ENCODE measurements around the gene PRKCH.

PRKCH gene

GRCh38 chr14:61515436-61516117, 194.2 kb downstream of the PRKCH start:
- H3K36me3 ChIP-seq (replicated peaks in 1 of 2; ENCODE audit: control insufficient read depth in 2 of 2, insufficient read depth in 2 of 2, low read length in 2 of 2): no peaks in the 10 kb centered on the region
- H3K9me3 ChIP-seq (replicated peaks in 1 of 2; ENCODE audit: control insufficient read depth in 2 of 2, insufficient read depth in 1 of 2, low read depth in 1 of 2, low read length in 2 of 2): no peaks in the 10 kb centered on the region
- H3K14ac ChIP-seq (ENCODE audit: low read length): no peak overlapping the region
- no peak overlapping the region for H3K9ac ChIP-seq (ENCODE audit: low read depth, low read length, poor library complexity)
- H3K4me3 ChIP-seq (ENCODE audit: low read length in 2 of 2): no peak overlapping the region
- H4K91ac ChIP-seq (ENCODE audit: low read depth, low read length, poor library complexity): no peak overlapping the region
- H2BK15ac ChIP-seq (ENCODE audit: low read length): no peak overlapping the region
- no peak for DNase-seq (ENCODE audit: low spot score)
- no peak overlapping the region for H2BK12ac ChIP-seq (ENCODE audit: low read length)
- H3K27ac ChIP-seq (replicated peaks; ENCODE audit: low read length): no peak overlapping the region
- H3K4ac ChIP-seq (ENCODE audit: low read length): no peak overlapping the region
- H3K18ac ChIP-seq (ENCODE audit: low read length): no peak overlapping the region
- H2BK5ac ChIP-seq (ENCODE audit: low read length): no peak overlapping the region
- H4K8ac ChIP-seq (ENCODE audit: low read depth, low read length): no peak overlapping the region
- no peaks in the 10 kb centered on the region for H3K79me1 ChIP-seq (ENCODE audit: low read depth, low read length)
- peaks cover 0 to 11% (median 0%) of the 10 kb centered on the region in 3 experiments for H3K27me3 ChIP-seq (ENCODE audit: control insufficient read depth in 3 of 3, insufficient read depth in 3 of 3, low read depth in 1 of 3, low read length in 3 of 3)
- WGBS, 2 donors (ENCODE audit: extremely low coverage in 2 of 2, insufficient read length in 2 of 2, insufficient replicate concordance in 1 of 2): no CpG with 5 or more reads among the region's 8 CpGs
- H2BK120ac ChIP-seq (ENCODE audit: low read depth, low read length): no peak overlapping the region
- H2AFZ ChIP-seq (ENCODE audit: low read length): no peak overlapping the region
- H2AK5ac ChIP-seq (ENCODE audit: low read depth, low read length): no peak overlapping the region
- H3K4me2 ChIP-seq (ENCODE audit: insufficient read depth, low read length, poor library complexity, severe bottlenecking): no peak overlapping the region
- no peak overlapping the region for H3K23ac ChIP-seq (ENCODE audit: low read depth, low read length, poor library complexity)
- H3K4me1 ChIP-seq (ENCODE audit: control insufficient read depth in 2 of 2, insufficient read depth in 1 of 2, low read depth in 1 of 2, low read length in 2 of 2): no peaks in the 10 kb centered on the region

- H2BK12ac ChIP-seq (ENCODE audit: low read length): no peak overlapping the region
- H3K4me2 ChIP-seq (ENCODE audit: insufficient read depth, low read length, poor library complexity, severe bottlenecking): no peak overlapping the region
- H3K4me1 ChIP-seq (ENCODE audit: control insufficient read depth in 2 of 2, insufficient read depth in 1 of 2, low read depth in 1 of 2, low read length in 2 of 2): no peaks in the 10 kb centered on the region
- no peak overlapping the region for H3K4ac ChIP-seq (ENCODE audit: low read length)
- H3K18ac ChIP-seq (ENCODE audit: low read length): no peak overlapping the region
- no peak overlapping the region for H3K4me3 ChIP-seq (ENCODE audit: low read length in 2 of 2)
- peaks cover 0 to 7% (median 0%) of the 10 kb centered on the region in 3 experiments for H3K27me3 ChIP-seq (ENCODE audit: control insufficient read depth in 3 of 3, insufficient read depth in 3 of 3, low read depth in 1 of 3, low read length in 3 of 3)
- H2BK5ac ChIP-seq (ENCODE audit: low read length): no peak overlapping the region
- no peaks in the 10 kb centered on the region for H3K9me3 ChIP-seq (replicated peaks in 1 of 2; ENCODE audit: control insufficient read depth in 2 of 2, insufficient read depth in 1 of 2, low read depth in 1 of 2, low read length in 2 of 2)
- no peak overlapping the region for H4K8ac ChIP-seq (ENCODE audit: low read depth, low read length)
- no peak overlapping the region for H2BK15ac ChIP-seq (ENCODE audit: low read length)
- no peak overlapping the region for H3K27ac ChIP-seq (replicated peaks; ENCODE audit: low read length)
- H3K36me3 ChIP-seq (replicated peaks in 1 of 2; ENCODE audit: control insufficient read depth in 2 of 2, insufficient read depth in 2 of 2, low read length in 2 of 2): no peaks in the 10 kb centered on the region
- H3K9ac ChIP-seq (ENCODE audit: low read depth, low read length, poor library complexity): no peak overlapping the region
- no peak overlapping the region for H2AK5ac ChIP-seq (ENCODE audit: low read depth, low read length)
- H4K91ac ChIP-seq (ENCODE audit: low read depth, low read length, poor library complexity): no peak overlapping the region
- no peak for DNase-seq (ENCODE audit: low spot score)
- H2BK120ac ChIP-seq (ENCODE audit: low read depth, low read length): no peak overlapping the region
- H3K79me1 ChIP-seq (ENCODE audit: low read depth, low read length): no peaks in the 10 kb centered on the region
- no CpG with 5 or more reads among the region's 2 CpGs for WGBS, 2 donors (ENCODE audit: extremely low coverage in 2 of 2, insufficient read length in 2 of 2, insufficient replicate concordance in 1 of 2)
- no peak overlapping the region for H3K14ac ChIP-seq (ENCODE audit: low read length)
- no peak overlapping the region for H2AFZ ChIP-seq (ENCODE audit: low read length)
- no peak overlapping the region for H3K23ac ChIP-seq (ENCODE audit: low read depth, low read length, poor library complexity)
Observed at GRCh38 chr14:61516118-61516743, 194.9 kb downstream of the PRKCH start.

- H4K8ac ChIP-seq (ENCODE audit: low read depth, low read length): no peak overlapping the region
- H2AK5ac ChIP-seq (ENCODE audit: low read depth, low read length): no peak overlapping the region
- no peaks in the 10 kb centered on the region for H3K4me1 ChIP-seq (ENCODE audit: control insufficient read depth in 2 of 2, insufficient read depth in 1 of 2, low read depth in 1 of 2, low read length in 2 of 2)
- H3K4me3 ChIP-seq (ENCODE audit: low read length in 2 of 2): no peak overlapping the region
- H2AFZ ChIP-seq (ENCODE audit: low read length): no peak overlapping the region
- H3K4me2 ChIP-seq (ENCODE audit: insufficient read depth, low read length, poor library complexity, severe bottlenecking): no peak overlapping the region
- no peak overlapping the region for H3K14ac ChIP-seq (ENCODE audit: low read length)
- H3K36me3 ChIP-seq (replicated peaks in 1 of 2; ENCODE audit: control insufficient read depth in 2 of 2, insufficient read depth in 2 of 2, low read length in 2 of 2): no peaks in the 10 kb centered on the region
- no peak overlapping the region for H2BK120ac ChIP-seq (ENCODE audit: low read depth, low read length)
- no peak overlapping the region for H3K27ac ChIP-seq (replicated peaks; ENCODE audit: low read length)
- no peak overlapping the region for H3K4ac ChIP-seq (ENCODE audit: low read length)
- H3K9me3 ChIP-seq (replicated peaks in 1 of 2; ENCODE audit: control insufficient read depth in 2 of 2, insufficient read depth in 1 of 2, low read depth in 1 of 2, low read length in 2 of 2): no peaks in the 10 kb centered on the region
- no peak overlapping the region for H4K91ac ChIP-seq (ENCODE audit: low read depth, low read length, poor library complexity)
- H3K79me1 ChIP-seq (ENCODE audit: low read depth, low read length): no peaks in the 10 kb centered on the region
- H3K23ac ChIP-seq (ENCODE audit: low read depth, low read length, poor library complexity): no peak overlapping the region
- no peak overlapping the region for H2BK5ac ChIP-seq (ENCODE audit: low read length)
- WGBS, 2 donors (ENCODE audit: extremely low coverage in 2 of 2, insufficient read length in 2 of 2, insufficient replicate concordance in 1 of 2): no CpG with 5 or more reads among the region's 9 CpGs
- DNase-seq (ENCODE audit: low spot score): no peak
- no peak overlapping the region for H2BK12ac ChIP-seq (ENCODE audit: low read length)
- H3K18ac ChIP-seq (ENCODE audit: low read length): no peak overlapping the region
- no peak overlapping the region for H3K9ac ChIP-seq (ENCODE audit: low read depth, low read length, poor library complexity)
- H2BK15ac ChIP-seq (ENCODE audit: low read length): no peak overlapping the region
- peaks cover 0 to 6% (median 0%) of the 10 kb centered on the region in 3 experiments for H3K27me3 ChIP-seq (ENCODE audit: control insufficient read depth in 3 of 3, insufficient read depth in 3 of 3, low read depth in 1 of 3, low read length in 3 of 3)
Observed at GRCh38 chr14:61516964-61517653, 195.7 kb downstream of the PRKCH start.

GRCh38 chr14:61517911-61518384, 196.6 kb downstream of the PRKCH start:
- no peak overlapping the region for H2BK5ac ChIP-seq (ENCODE audit: low read length)
- no peak overlapping the region for H2AK5ac ChIP-seq (ENCODE audit: low read depth, low read length)
- no peak overlapping the region for H3K27ac ChIP-seq (replicated peaks; ENCODE audit: low read length)
- no peak overlapping the region for H2BK120ac ChIP-seq (ENCODE audit: low read depth, low read length)
- peaks cover 0 to 3% (median 0%) of the 10 kb centered on the region in 3 experiments for H3K27me3 ChIP-seq (ENCODE audit: control insufficient read depth in 3 of 3, insufficient read depth in 3 of 3, low read depth in 1 of 3, low read length in 3 of 3)
- no peak overlapping the region for H3K4me3 ChIP-seq (ENCODE audit: low read length in 2 of 2)
- no peak overlapping the region for H4K8ac ChIP-seq (ENCODE audit: low read depth, low read length)
- DNase-seq (ENCODE audit: low spot score): no peak
- H4K91ac ChIP-seq (ENCODE audit: low read depth, low read length, poor library complexity): no peak overlapping the region
- WGBS, 2 donors (ENCODE audit: extremely low coverage in 2 of 2, insufficient read length in 2 of 2, insufficient replicate concordance in 1 of 2): no CpG with 5 or more reads among the region's 6 CpGs
- no peaks in the 10 kb centered on the region for H3K9me3 ChIP-seq (replicated peaks in 1 of 2; ENCODE audit: control insufficient read depth in 2 of 2, insufficient read depth in 1 of 2, low read depth in 1 of 2, low read length in 2 of 2)
- H3K23ac ChIP-seq (ENCODE audit: low read depth, low read length, poor library complexity): no peak overlapping the region
- H3K14ac ChIP-seq (ENCODE audit: low read length): no peak overlapping the region
- no peaks in the 10 kb centered on the region for H3K79me1 ChIP-seq (ENCODE audit: low read depth, low read length)
- H2AFZ ChIP-seq (ENCODE audit: low read length): no peak overlapping the region
- no peaks in the 10 kb centered on the region for H3K4me1 ChIP-seq (ENCODE audit: control insufficient read depth in 2 of 2, insufficient read depth in 1 of 2, low read depth in 1 of 2, low read length in 2 of 2)
- no peak overlapping the region for H3K4me2 ChIP-seq (ENCODE audit: insufficient read depth, low read length, poor library complexity, severe bottlenecking)
- H2BK12ac ChIP-seq (ENCODE audit: low read length): no peak overlapping the region
- no peak overlapping the region for H3K9ac ChIP-seq (ENCODE audit: low read depth, low read length, poor library complexity)
- H3K36me3 ChIP-seq (replicated peaks in 1 of 2; ENCODE audit: control insufficient read depth in 2 of 2, insufficient read depth in 2 of 2, low read length in 2 of 2): no peaks in the 10 kb centered on the region
- H3K18ac ChIP-seq (ENCODE audit: low read length): no peak overlapping the region
- no peak overlapping the region for H2BK15ac ChIP-seq (ENCODE audit: low read length)
- H3K4ac ChIP-seq (ENCODE audit: low read length): no peak overlapping the region

All from neuronal stem cell (in vitro differentiated cells).